ENCODE measurements around the gene COL5A1.

Gene COL5A1

GRCh38 chr9:134720136-134720753 lies 78.6 kb downstream of the COL5A1 start:
- H3K27ac ChIP-seq = no peak overlapping the region
- no peak for DNase-seq (ENCODE audit: low read depth, low spot score)

GRCh38 chr9:134720796-134721195 lies 79.2 kb downstream of the COL5A1 start:
- H3K27ac ChIP-seq = no peak overlapping the region
- no peak for DNase-seq (ENCODE audit: low read depth, low spot score)

- no peak for DNase-seq (ENCODE audit: low read depth, low spot score)
- no peak overlapping the region for H3K27ac ChIP-seq
These were observed 79.7 kb downstream of the COL5A1 start for GRCh38 chr9:134721344-134721743.

GRCh38 chr9:134722120-134722701 lies 80.6 kb downstream of the COL5A1 start:
- no peak overlapping the region for H3K27ac ChIP-seq
- no peak for DNase-seq (ENCODE audit: low read depth, low spot score)

- H3K27ac ChIP-seq = no peak overlapping the region
- DNase-seq (ENCODE audit: low read depth, low spot score) = no peak
These were observed 81.4 kb downstream of the COL5A1 start for GRCh38 chr9:134723037-134723436.

GRCh38 chr9:134723491-134724190 lies 82.0 kb downstream of the COL5A1 start:
- H3K27ac ChIP-seq = no peak overlapping the region
- DNase-seq (ENCODE audit: low read depth, low spot score) = no peak

- no peak overlapping the region for H3K27ac ChIP-seq
- no peak for DNase-seq (ENCODE audit: low read depth, low spot score)
These were observed 82.8 kb downstream of the COL5A1 start for GRCh38 chr9:134724202-134724911.

GRCh38 chr9:134724912-134725604 lies 83.5 kb downstream of the COL5A1 start:
- no peak overlapping the region for H3K27ac ChIP-seq
- no peak for DNase-seq (ENCODE audit: low read depth, low spot score)

- no peak for DNase-seq (ENCODE audit: low read depth, low spot score)
- H3K27ac ChIP-seq = no peak overlapping the region
These were observed 84.0 kb downstream of the COL5A1 start for GRCh38 chr9:134725605-134725940.

GRCh38 chr9:134726026-134726721 lies 84.6 kb downstream of the COL5A1 start:
- H3K27ac ChIP-seq = no peak overlapping the region
- DNase-seq (ENCODE audit: low read depth, low spot score) = no peak

- H3K27ac ChIP-seq = no peak overlapping the region
These were observed 85.1 kb downstream of the COL5A1 start for GRCh38 chr9:134726722-134727034.

GRCh38 chr9:134728021-134728795 lies 86.6 kb downstream of the COL5A1 start:
- H3K27ac ChIP-seq = no peak overlapping the region
- no peak for DNase-seq (ENCODE audit: low read depth, low spot score)

More at GRCh38 chr9:134726722-134727034, 85.1 kb downstream of the COL5A1 start:
- DNase-seq (ENCODE audit: low read depth, low spot score) = no peak

- DNase-seq (ENCODE audit: low read depth, low spot score) = no peak
- H3K27ac ChIP-seq = no peak overlapping the region
These were observed 87.3 kb downstream of the COL5A1 start for GRCh38 chr9:134728801-134729495.

GRCh38 chr9:134730011-134730760 lies 88.6 kb downstream of the COL5A1 start:
- no peak for DNase-seq (ENCODE audit: low read depth, low spot score)
- no peak overlapping the region for H3K27ac ChIP-seq

GRCh38 chr9:134730761-134731496 lies 89.3 kb downstream of the COL5A1 start:
- H3K27ac ChIP-seq = no peak overlapping the region
- no peak for DNase-seq (ENCODE audit: low read depth, low spot score)

- no peak overlapping the region for H3K27ac ChIP-seq
These were observed 90.1 kb downstream of the COL5A1 start for GRCh38 chr9:134731497-134732391.

More at GRCh38 chr9:134731497-134732391, 90.1 kb downstream of the COL5A1 start:
- DNase-seq (ENCODE audit: low read depth, low spot score) = no peak
